Karpas-422 (cell line): ENCODE results near the gene SIPA1L3. TPM values are rescaled to one million over a fixed set of nuclear protein-coding genes. Genes with fewer than 3 reads are reported as not detected.

ENCODE experiments used
- DNase-seq: peaks from one replicate; pipeline ENCODE4 v3.0.0-alpha.2; 2015
- H2AFZ ChIP-seq: fragments of 200-600 bp; sonication (generic); 2 replicates; pipeline ENCODE4 v1.6.1; 2014; ENCODE audit warnings: antibody characterized with exemption, low read length, mixed read lengths
- H3K27ac ChIP-seq: fragments of 200-600 bp; sonication (generic); 2 replicates; pipeline ENCODE4 v1.5.1; 2014; ENCODE audit warnings: mild to moderate bottlenecking, low read length, moderate library complexity
- H3K27me3 ChIP-seq: fragments of 200-600 bp; sonication (generic); 2 replicates; pipeline ENCODE4 v1.6.1; 2014; ENCODE audit warnings: low read length, mixed read lengths
- H3K36me3 ChIP-seq: fragments of 200-600 bp; sonication (generic); 2 replicates; pipeline ENCODE4 v1.6.1; 2014; ENCODE audit warnings: low read length, mixed read lengths; ENCODE audit not compliant: insufficient read depth
- H3K4me1 ChIP-seq: fragments of 200-600 bp; sonication (generic); 2 replicates; pipeline ENCODE4 v1.6.1; 2014; ENCODE audit warnings: mild to moderate bottlenecking, low read length, mixed read lengths
- H3K4me2 ChIP-seq: fragments of 200-600 bp; sonication (generic); 2 replicates; pipeline ENCODE4 v1.6.1; 2014; ENCODE audit warnings: low read length, low read depth, mild to moderate bottlenecking; ENCODE audit not compliant: poor library complexity, severe bottlenecking
- H3K4me3 ChIP-seq: fragments of 200-600 bp; sonication (generic); 2 replicates; pipeline ENCODE4 v1.5.1; 2014; ENCODE audit warnings: mild to moderate bottlenecking, antibody characterized with exemption, low read length, mixed read lengths
- H3K79me2 ChIP-seq: fragments of 200-600 bp; sonication (generic); 2 replicates; pipeline ENCODE4 v1.6.1; 2014; ENCODE audit warnings: mild to moderate bottlenecking, low read length, mixed read lengths
- H3K9ac ChIP-seq: fragments of 200-600 bp; sonication (generic); 2 replicates; pipeline ENCODE4 v1.6.0; 2014; ENCODE audit warnings: low read length
- H3K9me2 ChIP-seq: fragments of 200-600 bp; sonication (generic), shearing (Covaris generic); replicated peaks from 2 replicates; pipeline ENCODE4 v1.6.0; 2014; ENCODE audit warnings: mild to moderate bottlenecking, low read length, moderate library complexity; ENCODE audit not compliant: insufficient read depth
- H3K9me3 ChIP-seq: fragments of 300-700, 200-600 bp; sonication (generic); 2 replicates; pipeline ENCODE4 v1.6.1; 2014; ENCODE audit warnings: low read length, mixed read lengths
- H4K20me1 ChIP-seq: fragments of 200-600 bp; sonication (generic); 2 replicates; pipeline ENCODE4 v1.6.1; 2014; ENCODE audit warnings: mild to moderate bottlenecking, antibody characterized with exemption, low read length, low read depth; ENCODE audit not compliant: insufficient read depth
- total RNA-seq: library from RNA; depleted of rRNA; stranded (reverse); fragments of >200 nt; shearing (Covaris generic); gene quantifications from 2 replicates; pipeline ENCODE4 v1.2.3, GENCODE V29; 2014; ENCODE audit warnings: low replicate concordance

Gene SIPA1L3
- total RNA-seq, 1 experiment from 2014 or later = 88.1 TPM

DNA sequence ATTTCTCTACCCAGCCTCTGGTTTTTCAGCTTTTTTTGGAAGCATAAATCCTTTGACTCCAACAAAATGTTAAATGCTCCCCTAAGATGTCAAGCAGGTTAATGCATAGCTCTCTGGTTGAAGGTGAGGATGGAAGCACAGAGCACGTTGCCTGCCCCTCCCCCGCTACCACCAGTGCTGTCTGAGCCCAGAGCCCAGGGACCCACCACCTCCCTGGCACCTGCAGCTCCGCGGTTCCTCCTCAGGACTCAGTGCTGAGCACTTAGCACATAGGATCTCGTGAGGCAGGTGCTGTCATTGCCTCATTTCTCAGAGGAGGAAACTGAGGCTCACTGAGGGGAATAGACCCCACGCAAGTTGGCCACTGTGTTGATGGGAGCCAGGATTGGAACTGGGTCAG is 268.4 kb downstream of the SIPA1L3 start:
- no peaks in the 10 kb centered on the region for H3K9me2 ChIP-seq
- H3K27ac ChIP-seq = no peak overlapping the region
- no peaks in the 10 kb centered on the region for H3K4me1 ChIP-seq
- peaks cover 6% of the 10 kb centered on the region for H3K36me3 ChIP-seq
- no peak overlapping the region for H3K4me3 ChIP-seq
- no peaks in the 10 kb centered on the region for H3K9me3 ChIP-seq
- 0 out of 2 replicates have a peak, but pooled peaks cover 3% of the 10 kb centered on the region for H4K20me1 ChIP-seq
- no peaks in the 10 kb centered on the region for H3K79me2 ChIP-seq
- H3K27me3 ChIP-seq = no peaks in the 10 kb centered on the region
- H2AFZ ChIP-seq = no peak overlapping the region
- DNase-seq = no peak
- H3K4me2 ChIP-seq = no peak overlapping the region
- no peak overlapping the region for H3K9ac ChIP-seq

DNA sequence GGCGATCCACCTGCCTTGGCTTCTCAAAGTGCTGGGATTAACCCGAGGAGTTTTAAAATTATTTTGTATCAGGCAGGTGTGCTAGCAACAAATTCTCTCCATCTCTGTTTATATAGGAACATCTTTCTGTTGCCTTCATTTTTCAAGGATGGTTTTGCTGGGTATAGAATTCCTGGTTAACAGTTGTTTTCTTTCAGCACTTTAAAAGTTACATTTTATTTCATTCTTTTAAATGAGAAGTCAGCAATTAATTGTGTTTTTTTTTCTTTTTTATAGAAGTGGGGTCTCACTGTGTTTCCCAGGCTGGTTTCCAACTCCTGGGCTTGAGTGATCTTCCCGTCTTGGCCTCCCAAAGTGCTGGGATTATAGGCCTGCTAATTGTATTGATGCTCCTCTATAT is 273.1 kb downstream of the SIPA1L3 start:
- no peak for DNase-seq
- Histone ChIP-seq H2AFZ (no peak overlapping the region), H3K9me3 (no peaks in the 10 kb centered on the region)

DNA sequence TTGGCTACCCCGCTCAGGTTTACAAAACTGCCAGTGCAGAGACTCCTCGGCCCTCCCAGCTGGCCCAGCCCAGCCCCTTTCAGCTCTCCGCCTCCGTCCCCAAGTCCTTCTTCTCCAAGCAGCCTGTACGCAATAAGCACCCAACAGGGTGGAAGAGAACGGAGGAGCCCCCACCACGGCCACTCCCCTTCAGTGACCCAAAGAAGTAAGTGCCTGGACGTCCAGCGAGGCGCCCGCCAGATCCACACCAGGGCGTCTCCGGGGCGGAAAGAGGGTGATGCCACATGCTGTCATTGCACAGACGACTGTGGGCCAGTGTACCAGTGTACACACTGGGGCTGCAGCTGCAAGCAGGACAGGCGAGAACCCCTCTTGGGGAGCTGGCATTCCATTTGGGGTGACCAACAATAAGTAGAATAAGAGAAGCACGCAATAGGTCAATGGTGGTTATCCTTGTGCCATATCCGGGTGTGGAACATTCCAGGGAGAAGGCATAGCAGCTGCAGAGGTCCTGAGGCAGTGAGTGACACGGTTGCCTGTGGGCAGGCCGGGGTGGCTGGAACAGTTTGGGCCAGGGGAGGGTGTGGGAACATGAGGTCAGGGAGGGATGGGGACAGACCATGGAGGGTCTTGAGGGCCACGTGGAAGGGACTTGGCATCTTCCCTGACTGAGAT is 275.7 kb downstream of the SIPA1L3 start:
- Histone ChIP-seq H3K27ac (no peak overlapping the region), H3K4me2 (no peak overlapping the region), H2AFZ (no peak overlapping the region), H3K79me2 (0 out of 2 replicates have a peak, but pooled peaks cover 4% of the 10 kb centered on the region), H3K4me1 (no peaks in the 10 kb centered on the region), H3K36me3 (peaks cover 9% of the 10 kb centered on the region; the same call in 1 of the 2 replicates), H4K20me1 (0 out of 2 replicates have a peak, but pooled peaks cover 6% of the 10 kb centered on the region), H3K9me3 (no peaks in the 10 kb centered on the region), H3K27me3 (no peaks in the 10 kb centered on the region), H3K9me2 (no peaks in the 10 kb centered on the region), H3K9ac (no peak overlapping the region), H3K4me3 (no peak overlapping the region)
- no peak for DNase-seq

More for the DNA sequence above, 273.1 kb downstream of the SIPA1L3 start:
- Histone ChIP-seq H3K27ac (no peak overlapping the region), H3K4me1 (no peaks in the 10 kb centered on the region), H4K20me1 (0 out of 2 replicates have a peak, but pooled peaks cover 5% of the 10 kb centered on the region), H3K27me3 (no peaks in the 10 kb centered on the region), H3K9me2 (no peaks in the 10 kb centered on the region), H3K9ac (no peak overlapping the region), H3K4me2 (no peak overlapping the region), H3K4me3 (no peak overlapping the region), H3K36me3 (peaks cover 9% of the 10 kb centered on the region; the same call in 1 of the 2 replicates), H3K79me2 (0 out of 2 replicates have a peak, but pooled peaks cover 4% of the 10 kb centered on the region)

DNA sequence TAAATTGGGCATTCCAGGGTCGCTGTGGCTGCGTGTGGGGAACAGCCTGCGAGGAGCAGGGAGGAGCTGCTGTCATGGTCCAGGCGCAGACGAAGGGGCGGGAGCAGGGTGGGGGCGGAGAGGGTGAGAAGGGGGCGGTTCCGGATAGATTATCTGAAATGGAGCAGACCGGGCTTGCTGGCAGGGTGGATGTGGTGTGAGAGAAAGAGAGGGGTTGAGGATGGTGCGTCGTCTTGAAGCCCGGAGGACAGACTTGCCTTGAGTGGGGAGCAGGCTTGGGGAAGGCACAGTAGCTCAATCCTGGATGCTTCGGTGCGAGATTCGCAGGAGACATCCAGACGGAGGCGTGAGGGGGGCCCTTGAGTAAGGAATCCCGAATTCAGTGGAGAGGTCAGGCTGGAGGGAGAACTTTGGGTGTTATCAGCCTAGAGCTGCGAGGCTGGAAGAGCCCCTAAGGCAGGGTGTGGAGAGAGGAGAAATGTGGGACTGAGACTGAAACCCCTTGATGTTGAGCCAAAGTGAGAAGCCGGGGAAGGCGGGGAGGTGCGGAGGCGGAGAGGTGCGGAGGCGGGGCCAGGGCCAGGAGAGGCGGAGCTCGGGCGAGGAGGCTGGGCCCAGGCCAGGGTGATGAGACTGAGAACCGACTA is 276.4 kb downstream of the SIPA1L3 start:
- Histone ChIP-seq H3K36me3 (peaks cover 9% of the 10 kb centered on the region; the same call in 1 of the 2 replicates), H3K79me2 (0 out of 2 replicates have a peak, but pooled peaks cover 4% of the 10 kb centered on the region), H3K27ac (no peak overlapping the region), H3K9ac (no peak overlapping the region), H3K27me3 (no peaks in the 10 kb centered on the region), H3K9me2 (no peaks in the 10 kb centered on the region), H3K9me3 (no peaks in the 10 kb centered on the region), H3K4me2 (no peak overlapping the region), H3K4me3 (no peak overlapping the region), H2AFZ (no peak overlapping the region), H3K4me1 (no peaks in the 10 kb centered on the region), H4K20me1 (0 out of 2 replicates have a peak, but pooled peaks cover 6% of the 10 kb centered on the region)
- no peak for DNase-seq

DNA sequence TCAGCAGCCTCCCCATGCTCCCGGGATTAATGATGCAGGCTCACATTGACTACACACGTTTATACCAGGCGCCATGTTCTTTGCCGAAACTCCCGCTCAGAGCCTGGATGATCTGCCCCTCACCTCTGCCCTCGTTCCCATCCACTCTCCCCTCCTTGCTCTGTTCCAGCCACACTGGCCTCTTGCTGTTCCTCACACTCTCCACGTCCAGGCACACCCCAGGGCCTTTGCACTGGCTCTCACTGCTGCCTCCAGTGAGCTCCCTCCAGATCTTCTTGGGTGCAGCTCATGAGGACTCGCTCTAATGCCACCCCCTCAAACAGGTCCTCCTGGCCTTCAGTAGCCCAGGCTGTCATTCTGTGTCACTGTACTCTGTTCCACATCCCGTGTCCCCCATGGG is 277.8 kb downstream of the SIPA1L3 start:
- 0 out of 2 replicates have a peak, but pooled peaks cover 6% of the 10 kb centered on the region for H4K20me1 ChIP-seq
- H3K36me3 ChIP-seq = peaks cover 6% of the 10 kb centered on the region; the same call in 1 of the 2 replicates
- H3K27me3 ChIP-seq = no peaks in the 10 kb centered on the region
- no peak overlapping the region for H2AFZ ChIP-seq
- no peaks in the 10 kb centered on the region for H3K4me1 ChIP-seq
- 0 out of 2 replicates have a peak, but pooled peaks cover 4% of the 10 kb centered on the region for H3K79me2 ChIP-seq
- H3K27ac ChIP-seq = no peak overlapping the region
- H3K4me3 ChIP-seq = no peak overlapping the region
- H3K4me2 ChIP-seq = no peak overlapping the region
- no peak overlapping the region for H3K9ac ChIP-seq
- no peak for DNase-seq
- H3K9me3 ChIP-seq = no peaks in the 10 kb centered on the region
- no peaks in the 10 kb centered on the region for H3K9me2 ChIP-seq

DNA sequence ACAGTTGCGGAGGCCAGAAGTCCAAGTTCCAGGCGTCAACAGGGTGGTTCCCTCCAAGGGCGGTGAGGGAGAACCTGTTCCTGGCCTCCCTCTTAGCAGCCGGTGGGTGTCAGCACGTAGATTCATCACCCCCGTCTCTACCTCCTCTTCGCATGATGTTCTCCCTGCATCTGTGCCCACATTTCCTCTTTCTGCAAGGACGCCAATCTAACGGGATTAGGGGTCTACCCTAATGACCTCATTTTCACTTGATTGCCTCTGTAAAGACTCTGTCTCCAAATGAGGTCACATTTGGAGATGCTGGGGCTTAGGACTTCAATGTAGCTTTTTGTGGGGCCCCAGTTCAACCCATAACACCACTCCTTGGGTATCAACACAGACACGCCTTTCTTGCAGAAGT is 278.6 kb downstream of the SIPA1L3 start:
- Histone ChIP-seq H3K9me3 (no peaks in the 10 kb centered on the region), H3K36me3 (peaks cover 3% of the 10 kb centered on the region; the same call in 1 of the 2 replicates), H3K4me2 (no peak overlapping the region), H3K9me2 (no peaks in the 10 kb centered on the region), H3K27ac (no peak overlapping the region), H2AFZ (no peak overlapping the region), H3K9ac (no peak overlapping the region), H3K4me3 (no peak overlapping the region), H3K79me2 (0 out of 2 replicates have a peak, but pooled peaks cover 4% of the 10 kb centered on the region), H4K20me1 (0 out of 2 replicates have a peak, but pooled peaks cover 6% of the 10 kb centered on the region), H3K27me3 (no peaks in the 10 kb centered on the region), H3K4me1 (no peaks in the 10 kb centered on the region)
- DNase-seq = no peak

DNA sequence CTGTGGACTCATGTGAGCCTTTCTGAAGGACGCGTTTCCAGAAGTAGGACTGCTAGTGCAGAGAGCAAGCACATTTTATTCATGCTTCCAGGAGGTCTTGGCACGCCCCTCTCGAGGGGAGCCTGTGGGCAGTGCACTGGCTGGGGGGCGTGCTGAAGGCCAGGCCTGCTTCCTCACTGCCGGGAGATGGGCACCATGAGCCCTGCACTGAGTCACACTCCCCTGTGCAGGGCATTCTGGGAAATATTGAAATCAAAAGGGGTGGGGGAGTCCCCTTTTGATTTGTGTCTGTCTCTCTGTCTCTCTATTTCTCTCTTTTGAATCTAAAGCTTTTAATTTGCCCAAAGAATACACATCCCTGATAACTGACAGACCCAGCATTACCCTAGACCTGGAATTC is 283.1 kb downstream of the SIPA1L3 start:
- Histone ChIP-seq H3K27me3 (no peaks in the 10 kb centered on the region), H2AFZ (no peak overlapping the region), H3K9me3 (no peaks in the 10 kb centered on the region), H3K79me2 (no peaks in the 10 kb centered on the region), H3K4me1 (no peaks in the 10 kb centered on the region), H3K9ac (no peak overlapping the region), H3K4me3 (no peak overlapping the region), H3K27ac (no peak overlapping the region), H4K20me1 (0 out of 2 replicates have a peak, but pooled peaks cover 4% of the 10 kb centered on the region), H3K36me3 (0 out of 2 replicates have a peak, but pooled peaks cover 3% of the 10 kb centered on the region), H3K9me2 (no peaks in the 10 kb centered on the region), H3K4me2 (no peak overlapping the region)
- no peak for DNase-seq

DNA sequence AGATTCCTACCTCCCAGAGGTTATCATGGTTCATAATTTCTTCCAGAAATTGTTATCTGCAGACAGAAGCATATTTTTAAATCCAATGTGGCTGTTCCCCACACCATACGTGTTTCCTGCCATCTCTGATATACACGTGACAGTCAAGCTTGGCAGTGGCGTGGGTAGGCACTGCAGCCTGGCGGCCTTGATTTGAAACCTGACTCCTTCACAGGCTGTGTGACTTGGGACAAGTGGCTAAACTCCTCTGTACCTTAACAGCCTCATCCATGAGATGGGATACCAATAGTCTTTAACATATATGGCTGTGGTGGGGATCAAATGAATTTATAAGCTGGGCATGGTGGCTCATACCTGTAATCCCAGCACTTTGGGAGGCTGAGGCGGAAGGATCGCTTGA is 283.8 kb downstream of the SIPA1L3 start:
- Histone ChIP-seq H3K4me2 (no peak overlapping the region), H3K9me2 (no peaks in the 10 kb centered on the region), H3K27me3 (no peaks in the 10 kb centered on the region), H3K4me1 (no peaks in the 10 kb centered on the region), H3K79me2 (no peaks in the 10 kb centered on the region), H4K20me1 (0 out of 2 replicates have a peak, but pooled peaks cover 2% of the 10 kb centered on the region), H2AFZ (no peak overlapping the region), H3K9me3 (no peaks in the 10 kb centered on the region), H3K9ac (no peak overlapping the region), H3K27ac (no peak overlapping the region), H3K4me3 (no peak overlapping the region), H3K36me3 (0 out of 2 replicates have a peak, but pooled peaks cover 3% of the 10 kb centered on the region)
- no peak for DNase-seq
